Subcutaneous adipose tissue (tissue), 4 donors: ENCODE results near the gene CEP162. TPM values are rescaled to one million over a fixed set of nuclear protein-coding genes. Genes with fewer than 3 reads are reported as not detected.

Experiments used
- CTCF ChIP-seq: fragments of 450-650 bp; IDR thresholded peaks from one replicate; pipeline ENCODE4 v1.5.1; 2016; ENCODE audit warnings: low read depth, mild to moderate bottlenecking, control low read depth, antibody characterized with exemption, moderate library complexity
- total RNA-seq, 4 donors: library from RNA; depleted of rRNA; stranded (reverse); fragments of >200 nt; gene quantifications; one replicate each; pipeline ENCODE4 v1.1.0, GENCODE V29; 2016

CEP162 gene
- total RNA-seq, 4 donors from 2014 or later: 12.2 to 17.8 (median 14.8) TPM

DNA sequence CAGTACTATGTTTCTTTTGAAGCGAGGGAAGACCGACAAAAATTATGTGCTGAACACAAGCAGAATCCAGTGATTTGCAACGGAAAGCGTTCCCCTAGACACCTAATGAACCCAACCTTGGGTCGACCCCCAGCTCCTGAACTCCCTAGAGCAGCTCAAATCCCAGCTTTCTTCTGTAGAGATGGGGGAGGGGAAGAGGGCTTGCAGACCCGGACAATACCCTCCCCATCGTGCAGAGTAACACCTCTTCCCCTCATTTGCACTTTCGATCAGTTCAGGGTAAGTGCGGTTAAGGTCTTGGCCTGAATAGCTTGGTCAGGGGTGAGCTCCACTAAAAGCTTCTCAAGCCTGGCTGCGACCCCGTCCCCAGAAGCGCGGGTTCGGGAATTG, 404 bp downstream of the CEP162 start:
- no peak for TF ChIP-seq CTCF

DNA sequence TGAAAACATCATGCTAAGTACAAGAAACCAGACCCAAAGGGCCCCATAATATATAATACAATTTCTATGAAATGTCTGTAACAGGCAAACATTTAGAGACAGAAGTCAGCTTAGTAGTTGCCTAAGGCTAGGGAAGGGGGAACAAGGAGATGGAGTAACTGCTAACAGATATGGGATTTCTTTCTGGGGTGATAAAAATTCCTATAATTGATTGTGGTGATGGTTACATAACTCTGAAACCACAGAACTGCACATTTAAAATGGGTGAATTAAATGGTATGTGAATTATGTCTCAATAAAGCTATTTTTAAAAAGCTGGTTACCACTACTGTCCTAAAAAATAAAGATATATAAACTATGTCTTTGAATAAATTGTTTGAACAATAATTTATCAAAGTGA, 3.2 kb downstream of the CEP162 start:
- TF ChIP-seq CTCF: no peak

- no peak for TF ChIP-seq CTCF
These were observed 5.0 kb downstream of the CEP162 start for GRCh38 chr6:84222426-84222825.

GRCh38 chr6:84220809-84221409, 6.5 kb downstream of the CEP162 start:
- no peak for TF ChIP-seq CTCF

GRCh38 chr6:84218091-84218490, 9.4 kb downstream of the CEP162 start:
- TF ChIP-seq CTCF: no peak

GRCh38 chr6:84213217-84213616, 14.2 kb downstream of the CEP162 start:
- TF ChIP-seq CTCF: no peak

DNA sequence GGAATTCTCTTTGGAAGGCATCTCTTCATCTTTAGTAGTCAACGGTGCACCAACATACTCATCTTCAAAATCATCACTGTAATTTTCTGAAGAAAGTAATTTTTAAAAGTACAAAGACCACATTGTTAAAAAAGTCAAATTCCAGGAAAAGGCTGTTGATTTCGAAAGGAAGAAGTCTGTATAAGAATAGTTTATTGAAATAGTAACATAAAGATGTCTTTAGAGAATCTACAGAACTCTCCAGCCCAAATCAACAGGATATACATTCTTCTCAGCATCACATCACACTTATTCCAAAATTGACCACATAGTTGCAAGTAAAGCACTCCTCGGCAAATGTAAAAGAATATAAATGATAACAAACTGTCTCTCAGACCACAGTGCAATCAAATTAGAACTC, 23.4 kb downstream of the CEP162 start:
- no peak for TF ChIP-seq CTCF
